HepG2 (cell line): ENCODE measurements around the gene NAALADL1. TPM values are rescaled to one million over a fixed set of nuclear protein-coding genes. Genes with fewer than 3 reads are reported as not detected.

Source experiments
- HMGA1 ChIP-seq: sonication (generic); formaldehyde crosslinking; conservative IDR thresholded peaks from 2 replicates; pipeline ENCODE4 v1.4.0; 2020; ENCODE audit warnings: missing genetic modification reagents
- KAT8 ChIP-seq: IDR thresholded peaks from 2 replicates; pipeline ENCODE4 v1.6.1; 2016; ENCODE audit warnings: missing genetic modification reagents, missing compliant biosample characterization
- PHF21A ChIP-seq: sonication (generic); formaldehyde crosslinking; IDR thresholded peaks from 2 replicates; pipeline ENCODE4 v1.5.0; 2020; ENCODE audit warnings: mild to moderate bottlenecking, missing genetic modification reagents
- REXO4 ChIP-seq: sonication (generic); formaldehyde crosslinking; IDR thresholded peaks from 2 replicates; pipeline ENCODE4 v1.8.0; 2022; ENCODE audit warnings: missing genetic modification reagents, mild to moderate bottlenecking, borderline replicate concordance
- SKIL ChIP-seq: sonication (generic); formaldehyde crosslinking; IDR thresholded peaks from 2 replicates; pipeline ENCODE4 v1.8.0; 2022; ENCODE audit warnings: missing genetic modification reagents, mild to moderate bottlenecking, moderate library complexity, borderline replicate concordance
- TCF12 ChIP-seq, 2 experiments: fragments of 450-650 bp in 1 of 2; sonication (generic) in 1 of 2; formaldehyde crosslinking in 1 of 2; IDR thresholded peaks; 2 replicates each; pipeline versions ENCODE4 v1.6.1 to v1.8.0; 2017 to 2022; ENCODE audit warnings: antibody characterized with exemption in 1 of 2, mild to moderate bottlenecking in 1 of 2, missing genetic modification reagents in 1 of 2, moderate library complexity in 1 of 2
- U2AF1 ChIP-seq: fragments of 200-400 bp; formaldehyde crosslinking; optimal IDR thresholded peaks from 2 replicates; pipeline ENCODE3; 2017; ENCODE audit warnings: mild to moderate bottlenecking, low read depth, low read length
- ZC3H4 ChIP-seq: sonication (generic); formaldehyde crosslinking; IDR thresholded peaks from 2 replicates; pipeline ENCODE4 v1.4.0; 2020; ENCODE audit warnings: missing genetic modification reagents, borderline replicate concordance
- ZNF550 ChIP-seq: sonication (generic); formaldehyde crosslinking; IDR thresholded peaks from 2 replicates; pipeline ENCODE4 v1.4.0; 2020; ENCODE audit warnings: mild to moderate bottlenecking, missing genetic modification reagents, borderline replicate concordance
- ZNF687 ChIP-seq: sonication (generic); formaldehyde crosslinking; IDR thresholded peaks from 2 replicates; pipeline ENCODE4 v1.5.1; 2020; ENCODE audit warnings: mild to moderate bottlenecking, missing genetic modification reagents, moderate library complexity
- ZNF747 ChIP-seq: sonication (generic); formaldehyde crosslinking; IDR thresholded peaks from 2 replicates; pipeline ENCODE4 v1.8.1; 2023; ENCODE audit warnings: missing genetic modification reagents, mild to moderate bottlenecking, borderline replicate concordance
- polyA plus RNA-seq, 8 experiments: library from polyadenylated mRNA; depleted of rRNA in 3 of 8; stranded (reverse) in 7 of 8; unstranded in 1 of 8; fragments of >200 nt; fragmentation: Illumina TruSeq in 4 of 8; extraction: Trizol in 4 of 8; gene quantifications; 2 replicates each; pipeline versions ENCODE4 v1.2.1 to v1.2.3, GENCODE V29; 2011 to 2016; ENCODE audit warnings: low read depth in 4 of 8, missing spikeins in 1 of 8, mixed read lengths in 1 of 8; ENCODE audit not compliant: insufficient read depth in 1 of 8
- total RNA-seq, 5 experiments: library from RNA; depleted of rRNA; stranded (reverse); fragments of >200 nt; fragmentation: Illumina TruSeq; extraction: Trizol; gene quantifications; 2 replicates each; pipeline ENCODE4 v1.2.3, GENCODE V29; 2016; ENCODE audit warnings: low read depth in 1 of 5
- TF ChIP-seq, protein P1 (sequence below): sonication (generic); formaldehyde crosslinking; IDR thresholded peaks from 2 replicates; pipeline ENCODE4 v1.5.0; 2020; ENCODE audit warnings: mild to moderate bottlenecking, missing genetic modification reagents, borderline replicate concordance
- TF ChIP-seq, protein P2 (sequence below): sonication (generic); formaldehyde crosslinking; IDR thresholded peaks from 2 replicates; pipeline ENCODE4 v1.4.0; 2020; ENCODE audit warnings: missing genetic modification reagents

NAALADL1 gene
- total and polyA plus RNA-seq, 2 of the 13 experiments (the other 11 are each of a cell fraction or from before 2014, with no cell fraction given) = 9.3 to 33.9 TPM

GRCh38 chr11:65027213-65028067 lies 30.9 kb downstream of the NAALADL1 start, which contains the start of gene SNX15 (continued):
- TF ChIP-seq SKIL (CRISPR knock-in tag) = no peak
- TF ChIP-seq, protein P1, sequence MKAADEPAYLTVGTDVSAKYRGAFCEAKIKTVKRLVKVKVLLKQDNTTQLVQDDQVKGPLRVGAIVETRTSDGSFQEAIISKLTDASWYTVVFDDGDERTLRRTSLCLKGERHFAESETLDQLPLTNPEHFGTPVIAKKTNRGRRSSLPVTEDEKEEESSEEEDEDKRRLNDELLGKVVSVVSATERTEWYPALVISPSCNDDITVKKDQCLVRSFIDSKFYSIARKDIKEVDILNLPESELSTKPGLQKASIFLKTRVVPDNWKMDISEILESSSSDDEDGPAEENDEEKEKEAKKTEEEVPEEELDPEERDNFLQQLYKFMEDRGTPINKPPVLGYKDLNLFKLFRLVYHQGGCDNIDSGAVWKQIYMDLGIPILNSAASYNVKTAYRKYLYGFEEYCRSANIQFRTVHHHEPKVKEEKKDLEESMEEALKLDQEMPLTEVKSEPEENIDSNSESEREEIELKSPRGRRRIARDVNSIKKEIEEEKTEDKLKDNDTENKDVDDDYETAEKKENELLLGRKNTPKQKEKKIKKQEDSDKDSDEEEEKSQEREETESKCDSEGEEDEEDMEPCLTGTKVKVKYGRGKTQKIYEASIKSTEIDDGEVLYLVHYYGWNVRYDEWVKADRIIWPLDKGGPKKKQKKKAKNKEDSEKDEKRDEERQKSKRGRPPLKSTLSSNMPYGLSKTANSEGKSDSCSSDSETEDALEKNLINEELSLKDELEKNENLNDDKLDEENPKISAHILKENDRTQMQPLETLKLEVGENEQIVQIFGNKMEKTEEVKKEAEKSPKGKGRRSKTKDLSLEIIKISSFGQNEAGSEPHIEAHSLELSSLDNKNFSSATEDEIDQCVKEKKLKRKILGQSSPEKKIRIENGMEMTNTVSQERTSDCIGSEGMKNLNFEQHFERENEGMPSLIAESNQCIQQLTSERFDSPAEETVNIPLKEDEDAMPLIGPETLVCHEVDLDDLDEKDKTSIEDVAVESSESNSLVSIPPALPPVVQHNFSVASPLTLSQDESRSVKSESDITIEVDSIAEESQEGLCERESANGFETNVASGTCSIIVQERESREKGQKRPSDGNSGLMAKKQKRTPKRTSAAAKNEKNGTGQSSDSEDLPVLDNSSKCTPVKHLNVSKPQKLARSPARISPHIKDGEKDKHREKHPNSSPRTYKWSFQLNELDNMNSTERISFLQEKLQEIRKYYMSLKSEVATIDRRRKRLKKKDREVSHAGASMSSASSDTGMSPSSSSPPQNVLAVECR (CRISPR knock-in tag) = peak; percentile 79
- no peak for TF ChIP-seq ZC3H4
- no peak for TF ChIP-seq ZNF747 (CRISPR knock-in tag)
- TF ChIP-seq ZNF687 (CRISPR knock-in tag) = peak; percentile 91
- peak; percentile 83 for TF ChIP-seq PHF21A (CRISPR knock-in tag)
- peak; percentile 72; the same call in 1 of the 2 replicates for TF ChIP-seq KAT8 (CRISPR knock-in tag)
- TF ChIP-seq, protein P2, sequence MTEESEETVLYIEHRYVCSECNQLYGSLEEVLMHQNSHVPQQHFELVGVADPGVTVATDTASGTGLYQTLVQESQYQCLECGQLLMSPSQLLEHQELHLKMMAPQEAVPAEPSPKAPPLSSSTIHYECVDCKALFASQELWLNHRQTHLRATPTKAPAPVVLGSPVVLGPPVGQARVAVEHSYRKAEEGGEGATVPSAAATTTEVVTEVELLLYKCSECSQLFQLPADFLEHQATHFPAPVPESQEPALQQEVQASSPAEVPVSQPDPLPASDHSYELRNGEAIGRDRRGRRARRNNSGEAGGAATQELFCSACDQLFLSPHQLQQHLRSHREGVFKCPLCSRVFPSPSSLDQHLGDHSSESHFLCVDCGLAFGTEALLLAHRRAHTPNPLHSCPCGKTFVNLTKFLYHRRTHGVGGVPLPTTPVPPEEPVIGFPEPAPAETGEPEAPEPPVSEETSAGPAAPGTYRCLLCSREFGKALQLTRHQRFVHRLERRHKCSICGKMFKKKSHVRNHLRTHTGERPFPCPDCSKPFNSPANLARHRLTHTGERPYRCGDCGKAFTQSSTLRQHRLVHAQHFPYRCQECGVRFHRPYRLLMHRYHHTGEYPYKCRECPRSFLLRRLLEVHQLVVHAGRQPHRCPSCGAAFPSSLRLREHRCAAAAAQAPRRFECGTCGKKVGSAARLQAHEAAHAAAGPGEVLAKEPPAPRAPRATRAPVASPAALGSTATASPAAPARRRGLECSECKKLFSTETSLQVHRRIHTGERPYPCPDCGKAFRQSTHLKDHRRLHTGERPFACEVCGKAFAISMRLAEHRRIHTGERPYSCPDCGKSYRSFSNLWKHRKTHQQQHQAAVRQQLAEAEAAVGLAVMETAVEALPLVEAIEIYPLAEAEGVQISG (CRISPR knock-in tag) = peak; percentile 64
- TF ChIP-seq ZNF550 (CRISPR knock-in tag) = 0 out of 2 replicates have a peak, but pooled peaks have one; percentile 71
- TF ChIP-seq REXO4 (CRISPR knock-in tag) = no peak
- no peak for TF ChIP-seq HMGA1 (CRISPR knock-in tag)
- no peak for TF ChIP-seq TCF12 (IDR thresholded peaks at IDR 0.05)
- TF ChIP-seq TCF12 (CRISPR knock-in tag; IDR thresholded peaks at IDR 0.05) = peak; percentile 84; the same call in 1 of the 2 replicates
- TF ChIP-seq U2AF1 = peak; percentile 51
